ENCODE data around the gene MORF4L2.

- TF ChIP-seq TAF1 (IDR thresholded peaks at IDR 0.05; ENCODE audit: low read depth, low read length), result no peak
- TF ChIP-seq SAP30 (IDR thresholded peaks at IDR 0.05; ENCODE audit: insufficient read depth, insufficient replicate concordance, low read length), result no peak
- no peak for TF ChIP-seq JUND (IDR thresholded peaks at IDR 0.05; ENCODE audit: low read length)
- no peak for TF ChIP-seq POLR2AphosphoS5 (IDR thresholded peaks at IDR 0.05; ENCODE audit: low read depth, low read length)
- TF ChIP-seq POLR2A (IDR thresholded peaks at IDR 0.05; ENCODE audit: control extremely low read depth in 1 of 2, low read depth in 2 of 2, low read length in 2 of 2), result no peak
- no peak for TF ChIP-seq RAD21 (IDR thresholded peaks at IDR 0.05 in 1 of 2, conservative IDR thresholded peaks at IDR 0.05 in 1 of 2; ENCODE audit: low read depth in 2 of 2, low read length in 2 of 2)
- no peak for TF ChIP-seq PHF8 (conservative IDR thresholded peaks at IDR 0.05; ENCODE audit: low read depth, low read length)
- no peak for TF ChIP-seq FOSL1 (IDR thresholded peaks at IDR 0.05; ENCODE audit: insufficient read depth, low read depth, low read length)
These were observed 40.0 kb upstream of the MORF4L2 start for GRCh38 chrX:103726477-103726876.
